GM21528 (cell line): ENCODE results near the gene DDC.

ENCODE experiments used
- ATAC-seq: cut with Tn5 transposase; IDR thresholded peaks from one replicate; pipeline ENCODE4 v1.9.1; 2021; ENCODE audit warnings: mild to moderate bottlenecking, moderate library complexity; ENCODE audit not compliant: unreplicated experiment, low FRiP score

Gene DDC

GRCh38 chr7:50564640-50565558 lies at the start of gene DDC:
Gene DDC, minus strand, starts transcription at chr7:50565405. Its CDS starts 21,320 bp downstream, at chr7:50544085.
- ATAC-seq = no peak

GRCh38 chr7:50613473-50613872 lies 48.3 kb upstream of the DDC start:
- no peak for ATAC-seq

- no peak for ATAC-seq
Observed at GRCh38 chr7:50612704-50613103, 47.5 kb upstream of the DDC start.

- peak; percentile 61 for ATAC-seq
Observed at GRCh38 chr7:50610521-50611277, 45.5 kb upstream of the DDC start.

DNA sequence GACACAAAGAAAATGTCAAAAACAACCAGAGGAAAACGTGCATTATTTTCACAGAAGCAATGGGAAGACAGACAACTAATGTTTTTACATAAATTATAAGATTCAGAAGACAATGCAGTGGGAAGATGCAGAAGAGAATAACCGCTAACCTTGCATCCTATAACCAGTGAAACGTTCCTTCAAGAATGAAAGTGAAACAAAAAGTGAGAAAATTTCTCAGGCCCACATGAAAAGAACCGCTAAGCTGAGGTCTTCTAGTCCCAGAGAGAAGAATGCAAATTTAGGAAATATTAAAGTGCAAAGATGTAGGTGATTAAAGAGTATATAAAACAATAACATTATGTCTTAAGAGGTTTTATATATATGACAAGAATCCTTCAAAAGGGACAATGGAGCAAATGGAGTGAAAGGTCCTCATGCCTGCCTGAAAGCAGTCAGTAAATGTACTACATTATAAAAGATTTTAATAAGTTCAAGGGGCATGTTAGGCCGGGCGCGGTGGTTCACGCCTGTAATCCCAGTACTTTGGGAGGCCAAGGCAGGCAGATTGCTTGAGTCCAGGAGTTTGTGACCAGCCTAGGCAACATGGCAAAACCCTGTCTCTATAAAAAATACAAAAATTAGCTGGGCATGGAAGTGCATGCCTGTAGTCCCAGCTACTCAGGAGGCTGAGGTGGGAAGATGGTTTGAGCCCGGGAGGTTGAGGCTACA lies 43.1 kb upstream of the DDC start:
- ATAC-seq = no peak

GRCh38 chr7:50607524-50608125 lies 42.4 kb upstream of the DDC start:
- no peak for ATAC-seq

DNA sequence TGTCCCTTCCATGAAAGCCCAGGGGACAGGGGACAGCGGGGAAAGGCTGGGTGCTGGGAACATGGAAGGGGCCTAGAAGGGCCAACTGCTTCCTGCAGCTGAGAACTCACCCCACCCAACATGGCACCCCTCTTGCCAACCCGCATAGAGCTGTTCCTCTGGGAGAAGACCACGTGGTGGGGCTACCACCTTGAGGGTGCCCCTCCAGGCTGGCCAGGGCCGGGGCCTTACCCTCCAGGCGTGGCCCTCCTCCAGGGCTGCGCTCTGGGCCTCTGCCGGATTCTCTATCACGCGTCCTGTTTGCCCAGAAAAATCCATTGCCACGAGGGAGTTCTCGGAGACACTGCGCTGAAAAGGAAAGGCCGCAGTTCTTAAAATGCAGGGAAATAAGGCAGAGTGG lies 39.9 kb upstream of the DDC start:
- no peak for ATAC-seq

DNA sequence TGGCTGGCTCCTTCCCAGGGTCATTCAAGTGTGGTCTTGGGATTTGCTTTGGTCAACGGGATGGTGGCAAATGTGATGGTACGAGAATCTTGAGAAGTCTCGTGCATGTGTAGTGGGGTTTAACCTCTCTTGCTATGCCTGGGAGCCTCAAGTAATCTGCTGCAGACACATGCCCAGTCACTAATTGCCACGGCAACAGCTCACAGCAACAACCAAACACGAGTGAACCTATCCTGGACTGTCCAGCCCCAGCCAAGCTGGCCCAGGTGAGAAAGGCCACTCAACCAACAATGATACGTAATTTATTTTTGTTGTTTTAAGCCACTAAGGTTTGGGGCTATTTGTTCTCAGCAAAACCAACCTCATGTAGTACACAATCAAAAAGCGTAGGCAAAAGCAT lies 38.1 kb upstream of the DDC start:
- no peak for ATAC-seq

- ATAC-seq = no peak
Observed at GRCh38 chr7:50599385-50599784, 34.2 kb upstream of the DDC start.

GRCh38 chr7:50598460-50599343 lies 33.5 kb upstream of the DDC start:
- no peak for ATAC-seq

DNA sequence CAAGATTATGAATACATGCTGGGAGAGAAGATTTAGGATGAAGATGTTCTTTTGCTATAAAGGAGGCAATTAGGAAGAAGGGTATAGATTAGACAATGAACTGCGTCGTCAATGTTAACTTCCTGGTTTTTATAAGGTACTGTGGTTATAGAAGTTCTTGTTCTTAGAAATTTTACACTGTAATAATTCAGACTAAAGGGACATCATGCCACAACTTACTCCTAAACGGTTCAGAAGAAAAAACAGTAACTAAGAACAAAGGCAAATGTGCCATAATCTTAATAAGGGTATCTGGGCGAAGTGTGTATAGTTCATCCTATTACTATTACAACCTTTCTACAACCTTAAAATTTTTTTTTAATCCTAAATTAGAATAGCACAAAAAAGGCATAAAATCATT lies 31.3 kb upstream of the DDC start:
- no peak for ATAC-seq

GRCh38 chr7:50595491-50596102 lies 30.4 kb upstream of the DDC start:
- peak; percentile 28 for ATAC-seq

DNA sequence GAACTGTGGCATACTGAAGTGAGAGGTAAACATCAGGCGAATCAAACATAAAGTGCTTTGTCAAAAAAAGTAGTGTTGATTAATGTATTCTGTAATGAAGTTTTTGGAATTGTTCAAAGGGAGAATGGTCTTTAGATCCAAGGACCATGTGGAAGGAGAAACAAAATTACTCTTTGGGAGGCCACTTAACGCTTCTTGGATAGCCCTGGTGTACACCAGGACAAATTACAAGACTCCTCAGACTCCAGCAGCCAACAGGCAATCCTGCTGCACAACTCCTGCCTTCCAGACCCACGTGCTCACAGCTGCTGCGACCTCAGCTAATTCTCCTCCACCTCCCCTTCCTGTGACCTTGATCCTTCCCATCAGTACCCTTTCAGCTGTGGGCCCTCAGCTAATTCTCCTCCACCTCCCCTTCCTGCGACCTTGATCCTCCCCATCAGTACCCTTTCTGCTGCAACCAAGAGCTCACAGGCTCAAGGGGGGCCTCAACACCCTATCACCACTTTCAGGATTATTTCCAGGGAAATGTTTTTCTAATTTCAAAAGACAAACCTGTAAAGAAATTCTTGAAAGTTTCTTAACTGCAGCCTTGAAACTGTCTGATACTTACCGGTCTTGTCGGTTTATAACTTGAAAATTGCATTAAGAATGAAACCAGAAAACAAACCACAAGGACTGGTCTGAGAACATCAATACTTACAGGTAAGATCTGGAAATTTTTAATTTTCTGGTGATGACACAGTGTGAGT lies 29.7 kb upstream of the DDC start:
- peak; percentile 59 for ATAC-seq

DNA sequence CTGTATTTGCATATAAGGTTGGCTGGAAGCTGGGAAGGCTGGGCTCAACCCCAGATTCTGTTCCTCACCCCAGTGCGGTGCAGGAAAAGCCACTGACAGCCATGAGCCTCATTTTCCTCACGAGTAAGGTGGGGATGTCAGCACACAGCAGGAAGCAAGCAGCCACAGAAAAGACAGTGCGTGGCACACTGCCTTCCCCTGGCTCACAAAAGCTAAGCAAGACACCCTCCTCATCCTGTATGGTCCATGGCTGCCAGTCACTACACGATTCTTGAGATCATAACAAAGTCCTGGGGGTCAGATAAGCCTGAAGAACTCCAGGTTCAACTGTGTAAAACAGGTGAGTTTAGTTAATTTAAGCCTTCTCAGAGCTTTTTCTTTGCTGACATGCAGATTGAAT lies 28.9 kb upstream of the DDC start:
- no peak for ATAC-seq

DNA sequence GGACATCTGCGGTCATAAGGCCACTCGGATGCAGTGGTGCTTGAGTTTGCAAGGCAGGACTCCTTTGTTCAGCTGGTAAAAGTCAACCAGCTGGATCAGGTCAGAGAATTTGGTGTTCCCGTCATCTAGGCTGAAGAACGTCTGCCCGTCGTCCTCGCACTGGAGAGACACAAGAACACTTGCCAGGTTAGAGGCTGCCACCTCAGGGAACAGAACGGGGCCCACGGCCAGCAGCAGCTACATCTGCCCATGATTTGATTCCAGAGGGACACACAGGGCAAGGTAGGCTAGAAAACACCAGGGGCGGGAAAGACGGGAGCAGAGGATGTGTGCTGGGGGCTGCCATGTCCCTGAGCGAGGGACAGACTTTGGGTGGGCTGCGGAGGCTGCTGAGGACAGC lies 27.7 kb upstream of the DDC start:
- ATAC-seq = no peak

- peak; percentile 55 for ATAC-seq
Observed at GRCh38 chr7:50591480-50592438, 26.6 kb upstream of the DDC start.

DNA sequence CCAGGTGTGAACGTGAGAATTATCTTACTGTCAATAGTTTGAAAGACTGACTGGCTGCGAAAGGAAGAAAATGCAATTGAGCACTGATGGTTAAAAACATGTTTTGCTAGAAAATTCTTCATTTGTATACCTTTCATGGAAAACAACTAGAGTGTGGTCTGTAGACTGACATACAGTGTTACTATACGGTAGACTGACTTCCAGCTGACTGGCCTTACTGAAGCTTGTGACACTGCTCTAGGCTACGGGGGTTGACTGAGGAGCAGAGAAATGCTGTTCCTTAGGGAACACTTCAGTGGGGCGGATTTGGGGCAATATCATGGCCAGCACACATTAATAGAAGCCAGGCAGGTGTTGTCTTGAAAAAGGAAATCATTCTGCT lies 25.9 kb upstream of the DDC start:
- ATAC-seq = no peak
